Suprapubic skin (tissue), 4 donors: ENCODE results near the gene RAPH1. TPM values are rescaled to one million over a fixed set of nuclear protein-coding genes. Genes with fewer than 3 reads are reported as not detected.
"Not testable (repeated sequence)": the region's sequence is repeated elsewhere in the genome, so short reads cannot be mapped to it uniquely, and the experiment has no call there.

ENCODE experiments used
- DNase-seq, 2 donors: peaks; one replicate each; pipeline ENCODE4 v3.0.0-alpha.2; 2019; ENCODE audit warnings: low spot score in 2 of 2
- H3K27ac ChIP-seq: fragments of 200-600 bp; sonication (generic); one replicate; pipeline ENCODE4 v1.5.1; 2019
- H3K27me3 ChIP-seq: fragments of 200-600 bp; sonication (generic); one replicate; pipeline ENCODE4 v1.5.1; 2019
- H3K36me3 ChIP-seq: fragments of 200-600 bp; sonication (generic); one replicate; pipeline ENCODE4 v1.5.1; 2019
- H3K4me1 ChIP-seq: fragments of 200-600 bp; sonication (generic); one replicate; pipeline ENCODE4 v1.5.1; 2019
- H3K4me3 ChIP-seq: fragments of 200-600 bp; sonication (generic); one replicate; pipeline ENCODE4 v1.5.1; 2019; ENCODE audit warnings: mild to moderate bottlenecking
- H3K9me3 ChIP-seq: fragments of 200-600 bp; sonication (generic); one replicate; pipeline ENCODE4 v1.5.1; 2019
- CTCF ChIP-seq, 2 donors: fragments of 200-600 bp in 1 of 2; fragments of 450-650 bp in 1 of 2; sonication (generic) in 1 of 2; IDR thresholded peaks; one replicate each; pipeline ENCODE4 v1.5.1; 2016 to 2019; ENCODE audit warnings: antibody characterized with exemption in 2 of 2, mild to moderate bottlenecking in 1 of 2, moderate library complexity in 1 of 2
- EP300 ChIP-seq: sonication (generic); formaldehyde crosslinking; IDR thresholded peaks from one replicate; pipeline ENCODE4 v1.6.1; 2017; ENCODE audit warnings: antibody characterized with exemption
- POLR2A ChIP-seq, 2 donors: fragments of 450-650 bp; IDR thresholded peaks; one replicate each; pipeline ENCODE4 v1.6.1; 2017; ENCODE audit warnings: antibody characterized with exemption in 2 of 2, mild to moderate bottlenecking in 2 of 2, moderate library complexity in 2 of 2
- POLR2AphosphoS5 ChIP-seq, 3 donors: sonication (generic); formaldehyde crosslinking; IDR thresholded peaks; one replicate each; pipeline ENCODE4 v1.6.1; 2017; ENCODE audit warnings: antibody characterized with exemption in 3 of 3
- WGBS: methylation state at CpG from one replicate; pipeline ENCODE4 v1.1.5; 2018; 5-methylcytosine and 5-hydroxymethylcytosine counted together
- total RNA-seq, 4 donors: library from RNA; depleted of rRNA; stranded (reverse); fragments of >200 nt; gene quantifications; one replicate each; pipeline ENCODE4 v1.1.0, GENCODE V29; 2016

Gene RAPH1
- total RNA-seq, 4 donors from 2014 or later = 38.3 to 58.2 (median 49.3) TPM

GRCh38 chr2:203534621-203535077 lies 452 bp downstream of the RAPH1 start:
- 0% methylated on average over 3 of the region's 37 CpGs for WGBS
- TF ChIP-seq POLR2A (IDR thresholded peaks at IDR 0.05) = no peak
- TF ChIP-seq POLR2AphosphoS5 (IDR thresholded peaks at IDR 0.05) = no peak
- no peak for TF ChIP-seq EP300
- no peak for TF ChIP-seq CTCF (IDR thresholded peaks at IDR 0.05)
- H3K36me3 ChIP-seq = no peaks in the 10 kb centered on the region
- H3K4me1 ChIP-seq = peaks cover 31% of the 10 kb centered on the region
- H3K4me3 ChIP-seq = peak overlapping the region; percentile 99
- H3K27me3 ChIP-seq = no peaks in the 10 kb centered on the region
- peak in 1 of 2 donors; percentile 73 for DNase-seq
- H3K9me3 ChIP-seq = no peaks in the 10 kb centered on the region
- peak overlapping the region; percentile 98 for H3K27ac ChIP-seq

GRCh38 chr2:203533676-203534591 lies 1.2 kb downstream of the RAPH1 start:
- Histone ChIP-seq H3K27me3 (no peaks in the 10 kb centered on the region), H3K4me3 (peak overlapping the region; percentile 99), H3K4me1 (peaks cover 31% of the 10 kb centered on the region), H3K36me3 (no peaks in the 10 kb centered on the region), H3K9me3 (no peaks in the 10 kb centered on the region), H3K27ac (peak overlapping the region; percentile 98)
- 4% methylated on average over 24 of the region's 24 CpGs for WGBS
- no peak for DNase-seq
- TF ChIP-seq EP300 (no peak), POLR2A (IDR thresholded peaks at IDR 0.05) (no peak), CTCF (IDR thresholded peaks at IDR 0.05) (no peak), POLR2AphosphoS5 (IDR thresholded peaks at IDR 0.05) (no peak)

- Histone ChIP-seq H3K36me3 (no peaks in the 10 kb centered on the region), H3K4me3 (peak overlapping the region; percentile 99), H3K27me3 (no peaks in the 10 kb centered on the region), H3K4me1 (peaks cover 33% of the 10 kb centered on the region), H3K27ac (peak overlapping the region; percentile 98), H3K9me3 (no peaks in the 10 kb centered on the region)
- no peak for DNase-seq
- WGBS = 17% methylated on average over 7 of the region's 7 CpGs
- TF ChIP-seq EP300 = no peak
- TF ChIP-seq CTCF (IDR thresholded peaks at IDR 0.05) = no peak
- TF ChIP-seq POLR2AphosphoS5 (IDR thresholded peaks at IDR 0.05) = no peak
- TF ChIP-seq POLR2A (IDR thresholded peaks at IDR 0.05) = no peak
These were observed 2.0 kb downstream of the RAPH1 start for GRCh38 chr2:203532957-203533658.

GRCh38 chr2:203527719-203528118 lies 7.4 kb downstream of the RAPH1 start:
- H3K27ac ChIP-seq = no peak overlapping the region
- WGBS = 77% methylated on average over 3 of the region's 3 CpGs

GRCh38 chr2:203513268-203513667 lies 21.8 kb downstream of the RAPH1 start:
- not testable (repeated sequence) for DNase-seq, H3K36me3 ChIP-seq, H3K4me3 ChIP-seq, H3K9me3 ChIP-seq, H3K27ac ChIP-seq, H3K27me3 ChIP-seq, H3K4me1 ChIP-seq
- WGBS = 95% methylated on average over 9 of the region's 9 CpGs

More at GRCh38 chr2:203527719-203528118, 7.4 kb downstream of the RAPH1 start:
- Histone ChIP-seq H3K27me3 (no peaks in the 10 kb centered on the region), H3K4me1 (peaks cover 14% of the 10 kb centered on the region), H3K9me3 (no peaks in the 10 kb centered on the region), H3K36me3 (no peaks in the 10 kb centered on the region), H3K4me3 (no peak overlapping the region)
- TF ChIP-seq EP300 (no peak), POLR2AphosphoS5 (IDR thresholded peaks at IDR 0.05) (no peak)
- DNase-seq = no peak

GRCh38 chr2:203510941-203511305 lies 24.2 kb downstream of the RAPH1 start:
- Histone ChIP-seq H3K27me3 (no peaks in the 10 kb centered on the region), H3K4me1 (no peaks in the 10 kb centered on the region), H3K36me3 (no peaks in the 10 kb centered on the region), H3K4me3 (no peak overlapping the region), H3K27ac (no peak overlapping the region), H3K9me3 (no peaks in the 10 kb centered on the region)
- no peak for TF ChIP-seq EP300
- no peak for TF ChIP-seq POLR2A (IDR thresholded peaks at IDR 0.05)
- no peak for TF ChIP-seq POLR2AphosphoS5 (IDR thresholded peaks at IDR 0.05)
- no peak for TF ChIP-seq CTCF (IDR thresholded peaks at IDR 0.05)
- WGBS = 33% methylated on average over 1 of the region's 1 CpG
- no peak for DNase-seq
